Stimulated activated CD4-positive, alpha-beta T cell treated with anti-CD3 and anti-CD28 coated beads, Interleukin-1b, Interleukin-23, amount 100 ng/mL, for 24 hours (primary cell): Measurements from ENCODE around the gene CABYR.
A peak's percentile ranks its signal among the peaks of the same experiment; 100 is the strongest.

Source experiments
- DNase-seq, 4 experiments: peaks; one replicate each; pipeline ENCODE4 v3.0.0-alpha.2; 2020; ENCODE audit warnings: low read depth in 4 of 4, low spot score in 1 of 4

Gene CABYR, protein sequence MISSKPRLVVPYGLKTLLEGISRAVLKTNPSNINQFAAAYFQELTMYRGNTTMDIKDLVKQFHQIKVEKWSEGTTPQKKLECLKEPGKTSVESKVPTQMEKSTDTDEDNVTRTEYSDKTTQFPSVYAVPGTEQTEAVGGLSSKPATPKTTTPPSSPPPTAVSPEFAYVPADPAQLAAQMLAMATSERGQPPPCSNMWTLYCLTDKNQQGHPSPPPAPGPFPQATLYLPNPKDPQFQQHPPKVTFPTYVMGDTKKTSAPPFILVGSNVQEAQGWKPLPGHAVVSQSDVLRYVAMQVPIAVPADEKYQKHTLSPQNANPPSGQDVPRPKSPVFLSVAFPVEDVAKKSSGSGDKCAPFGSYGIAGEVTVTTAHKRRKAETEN

GRCh38 chr18:24138789-24139616 lies at the start of gene CABYR:
CABYR (plus strand) TSS chr18:24139062; CDS start chr18:24143115, 4,053 bp downstream.
- DNase-seq: peak; percentile 39 to 65 (median 50)

DNA sequence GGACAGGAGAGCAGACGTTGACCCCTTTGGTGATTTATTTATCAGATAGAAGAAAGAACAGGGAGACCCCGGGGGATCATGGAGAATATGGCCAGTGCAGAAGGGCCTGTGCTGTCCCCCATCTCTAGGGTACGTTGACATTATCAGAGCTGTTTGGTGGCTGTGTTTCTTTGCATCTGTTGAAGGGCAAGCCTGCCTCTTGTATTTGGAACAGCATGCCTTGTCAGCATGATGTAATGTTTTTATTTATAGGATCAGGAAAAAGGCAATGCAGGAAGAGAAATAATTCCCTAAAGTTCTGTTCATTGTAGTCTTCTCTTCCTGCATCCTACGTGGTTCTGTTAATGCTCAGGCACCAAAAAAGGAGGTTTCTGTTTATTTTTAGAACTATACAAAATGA lies 49.8 kb upstream of the CABYR start:
- no peak for DNase-seq

- no peak for DNase-seq
Measured at GRCh38 chr18:24089515-24090337, 49.1 kb upstream of the CABYR start.

DNA sequence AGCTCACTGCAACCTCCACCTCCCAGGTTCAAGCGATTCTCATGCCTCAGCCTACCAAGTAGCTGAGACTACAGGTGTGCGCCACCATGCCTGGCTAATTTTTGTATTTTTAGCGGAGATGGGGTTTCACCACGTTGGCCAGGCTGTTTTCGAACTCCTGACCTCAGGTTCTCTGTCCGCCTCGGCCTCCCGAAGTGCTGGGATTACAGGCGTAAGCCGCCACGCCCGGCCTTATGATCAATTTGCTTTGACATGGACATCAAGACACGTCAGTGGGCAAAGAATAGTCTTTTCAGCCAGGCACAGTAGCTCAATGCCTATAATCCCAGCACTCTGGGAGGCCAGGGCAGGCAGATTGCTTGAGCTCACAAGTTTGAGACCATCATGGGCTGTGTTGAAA lies 48.0 kb upstream of the CABYR start:
- no peak for DNase-seq

- no peak for DNase-seq
Measured at GRCh38 chr18:24094561-24094960, 44.3 kb upstream of the CABYR start.

DNA sequence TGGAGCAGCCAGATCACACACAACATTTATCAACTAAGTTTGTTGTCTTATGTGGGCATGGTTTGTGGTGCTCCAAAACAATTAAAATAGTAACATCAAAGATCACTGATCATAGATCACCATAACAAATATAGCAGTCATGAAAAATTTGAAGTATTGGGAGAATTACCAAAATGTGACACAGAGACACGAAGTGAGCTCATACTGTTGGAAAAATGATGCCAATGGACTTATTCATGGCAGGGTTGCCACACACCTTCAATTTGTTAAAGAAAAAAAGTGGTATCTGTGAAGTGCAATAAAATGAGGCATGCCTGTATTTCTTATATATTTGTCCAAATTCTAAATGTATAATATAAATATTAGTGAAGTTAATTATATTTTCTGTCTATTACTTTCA lies 42.9 kb upstream of the CABYR start:
- no peak for DNase-seq

GRCh38 chr18:24103320-24104021 lies 35.4 kb upstream of the CABYR start:
- no peak for DNase-seq

- no peak for DNase-seq
Measured at GRCh38 chr18:24104486-24104885, 34.4 kb upstream of the CABYR start.

- no peak for DNase-seq
Measured at GRCh38 chr18:24108641-24109040, 30.2 kb upstream of the CABYR start.

DNA sequence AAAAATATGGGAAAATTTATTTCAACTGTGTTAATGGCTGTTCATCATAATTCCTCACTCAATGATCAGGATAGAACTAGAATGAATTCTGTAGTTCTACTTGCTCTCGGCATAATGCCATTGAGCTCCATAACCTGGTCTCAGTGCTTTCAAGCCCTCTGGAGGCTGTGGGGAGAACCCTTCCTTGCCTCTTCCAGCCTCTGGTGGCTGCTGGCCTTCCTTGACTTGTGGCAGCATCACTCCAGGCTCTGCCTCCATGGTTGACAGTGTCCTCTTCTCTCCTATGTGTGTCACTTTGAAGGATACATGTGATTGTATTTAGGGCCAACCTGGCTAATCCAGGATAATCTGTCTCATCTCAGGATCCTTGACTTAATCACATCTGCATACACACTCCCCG lies 26.9 kb upstream of the CABYR start:
- DNase-seq: no peak

GRCh38 chr18:24112464-24112863 lies 26.4 kb upstream of the CABYR start:
- no peak for DNase-seq

DNA sequence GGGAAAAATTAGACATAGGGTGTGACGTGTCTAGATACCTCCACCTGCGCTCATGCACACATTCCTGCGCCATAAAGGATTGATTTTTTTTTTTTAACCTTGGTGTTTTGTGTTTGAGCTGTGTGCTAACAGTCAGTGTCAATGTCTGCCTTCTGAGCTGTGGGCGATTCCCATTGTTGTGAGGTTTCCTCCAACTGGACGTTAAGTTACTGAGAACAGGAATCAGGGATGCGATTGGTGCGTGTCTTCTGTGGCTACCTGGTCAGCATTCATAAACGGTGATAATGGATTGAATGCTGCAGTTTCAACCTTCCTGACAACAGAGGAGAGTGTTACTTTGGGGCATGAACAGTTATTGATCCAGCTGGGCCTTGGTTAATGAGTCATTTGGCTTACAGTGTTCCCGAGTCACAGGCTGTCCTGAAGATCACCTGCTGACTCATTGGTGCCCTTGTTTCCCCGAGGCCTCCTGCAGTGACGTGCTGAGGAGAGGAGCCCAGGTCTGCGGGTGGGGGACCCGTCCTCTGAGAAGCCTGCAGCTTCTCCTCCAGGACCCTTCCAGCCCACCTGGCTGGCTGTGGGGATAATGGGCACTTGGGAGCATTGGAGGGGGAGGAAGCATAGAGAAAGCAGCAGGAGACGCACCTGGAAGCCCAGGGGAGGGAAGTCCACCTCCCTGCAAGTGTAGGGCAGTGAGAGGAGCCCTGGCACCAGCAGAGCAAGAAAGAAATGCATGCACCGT lies 25.8 kb upstream of the CABYR start:
- DNase-seq: no peak

DNA sequence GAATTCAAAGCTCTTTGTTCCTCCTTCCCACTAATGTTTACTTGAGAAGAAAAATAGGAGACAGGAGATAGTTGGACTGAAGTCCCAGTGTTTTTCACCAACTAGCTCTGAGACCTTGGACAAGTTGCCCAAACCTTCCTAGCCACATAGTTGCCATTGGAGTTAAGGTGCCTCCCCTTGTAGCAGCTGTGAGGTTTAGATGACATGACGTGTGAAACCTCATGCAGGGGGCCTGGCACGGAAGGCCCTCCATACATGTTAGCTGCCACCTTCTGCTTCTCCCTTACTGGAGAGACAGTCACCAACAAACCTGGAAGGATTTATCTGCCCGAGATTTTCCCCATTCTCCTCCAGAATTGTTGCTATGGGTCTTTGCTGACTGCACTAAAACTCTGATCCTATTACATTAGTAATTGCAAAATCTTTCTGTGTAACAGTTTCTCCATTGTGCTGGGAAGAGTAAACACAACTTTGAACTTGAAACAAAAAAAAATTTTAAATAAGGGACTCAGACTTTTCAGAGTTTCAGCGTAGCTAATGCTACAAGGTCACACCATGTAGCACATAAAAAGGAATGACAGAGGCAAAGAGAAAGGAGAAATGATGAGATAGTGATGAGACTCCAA lies 23.8 kb upstream of the CABYR start:
- no peak for DNase-seq

DNA sequence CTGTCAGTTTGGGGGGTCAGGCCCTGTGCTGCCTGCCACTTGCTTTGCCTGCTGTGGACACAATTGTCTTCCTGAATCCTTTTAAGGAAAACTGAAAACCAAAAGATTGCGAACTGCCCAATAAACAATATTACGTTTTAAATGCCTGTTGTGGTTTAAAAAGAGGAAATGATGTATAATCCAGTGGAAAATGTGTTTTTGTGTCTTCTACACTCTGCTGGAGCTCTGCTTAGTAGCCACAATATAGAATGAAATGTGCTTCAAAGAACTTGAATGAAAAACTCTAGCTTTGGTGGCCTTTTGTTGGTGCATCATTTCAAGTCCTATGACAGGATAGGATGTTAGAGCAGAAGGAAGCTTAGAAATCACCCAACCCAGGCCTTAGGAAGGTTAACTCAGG lies 23.2 kb upstream of the CABYR start:
- no peak for DNase-seq

GRCh38 chr18:24118750-24119577 lies 19.9 kb upstream of the CABYR start:
- peak; percentile 55 to 71 (median 64) for DNase-seq

GRCh38 chr18:24120676-24121075 lies 18.2 kb upstream of the CABYR start:
- DNase-seq: no peak

DNA sequence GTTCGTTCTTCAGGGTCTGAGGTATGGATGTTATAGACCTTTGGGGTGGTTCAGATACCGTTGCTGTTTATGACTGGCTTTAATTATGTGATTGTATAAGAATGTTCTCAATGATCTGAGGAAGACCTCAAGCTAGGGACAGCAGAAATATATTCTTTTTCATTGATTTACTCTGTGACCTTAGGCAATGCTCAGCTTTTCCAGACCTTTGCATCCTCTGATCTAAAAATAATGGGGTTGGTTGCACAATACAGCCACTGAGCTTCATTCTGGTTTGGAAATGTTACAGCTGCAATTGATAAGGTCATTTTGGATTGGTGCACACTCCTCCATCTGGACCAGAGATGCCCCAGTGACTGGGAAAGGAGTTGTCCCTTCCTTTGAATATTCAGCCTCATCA lies 17.2 kb upstream of the CABYR start:
- DNase-seq: no peak

DNA sequence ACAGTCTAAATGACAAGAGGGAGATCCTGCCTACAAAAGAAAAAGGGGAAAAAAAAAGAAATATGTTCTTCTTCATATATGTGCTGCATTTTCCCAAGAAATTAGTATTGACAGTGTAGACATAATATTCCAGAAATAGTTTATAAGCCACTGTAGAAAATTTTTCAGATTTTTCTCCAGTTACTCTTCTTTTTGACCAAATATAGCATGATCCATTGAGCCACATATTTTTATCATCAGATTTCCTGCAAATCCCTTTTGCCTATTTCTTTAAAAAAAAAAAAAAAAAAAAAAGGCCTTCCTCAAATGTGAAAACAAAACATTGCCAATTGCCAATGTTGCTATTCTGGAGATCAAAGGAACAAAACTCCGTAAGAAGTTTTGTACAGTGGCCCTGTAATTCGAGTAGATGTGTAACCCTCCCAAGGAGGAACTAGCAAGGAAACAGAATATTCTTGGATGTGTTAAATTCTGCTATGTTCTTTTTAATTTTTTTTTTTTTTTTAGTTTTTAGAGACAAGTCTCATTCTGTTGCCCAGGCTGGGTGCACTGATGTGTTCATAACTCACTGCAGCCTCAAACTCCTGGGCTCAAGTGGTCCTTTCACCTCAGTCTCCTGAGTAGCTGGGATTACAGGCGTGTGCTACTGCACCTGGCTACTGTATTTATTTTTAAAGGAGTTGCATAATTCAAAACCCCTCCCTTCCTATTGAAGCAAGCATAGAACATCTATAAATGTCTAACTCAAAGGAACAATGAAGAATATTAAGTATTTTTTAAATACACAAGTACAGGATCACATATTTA lies 12.5 kb upstream of the CABYR start:
- DNase-seq: no peak
